Measurements from ENCODE around the gene RASIP1.
A peak's percentile ranks its signal among the peaks of the same experiment; 100 is the strongest.

RASIP1 gene

DNA sequence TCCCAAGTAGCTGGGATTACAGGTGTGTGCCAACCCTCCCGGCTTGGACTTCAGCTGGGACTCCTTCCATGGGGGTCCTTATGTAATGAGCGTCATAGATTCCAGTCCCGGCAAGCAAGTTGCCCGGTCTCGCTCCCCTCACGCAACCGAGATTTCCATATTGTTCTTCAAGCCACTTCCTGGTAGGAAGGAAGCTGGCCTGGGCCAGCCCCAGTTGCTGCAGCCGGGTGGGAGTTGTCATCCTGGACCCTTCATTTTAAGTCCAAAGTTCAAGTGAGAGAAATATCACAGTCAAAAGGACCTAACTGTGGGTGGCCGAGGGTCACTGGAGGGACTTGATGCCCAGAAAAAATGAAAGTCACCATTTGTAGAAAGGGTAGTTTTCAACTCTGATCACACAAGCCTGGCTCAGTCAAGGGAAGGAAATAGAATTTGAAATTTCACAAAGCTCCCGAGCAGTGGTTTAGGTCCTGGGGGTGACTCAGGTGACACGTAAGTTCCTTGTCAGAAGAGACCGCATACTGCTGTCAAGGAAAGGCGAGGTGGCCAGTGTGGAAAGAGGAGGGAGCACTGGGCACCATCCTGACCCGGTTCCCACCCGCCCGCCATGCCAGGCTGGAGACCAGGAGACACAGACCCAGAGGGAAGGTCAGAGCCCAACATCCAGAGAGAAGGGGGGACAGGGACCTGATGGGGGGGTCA lies 20.2 kb upstream of the RASIP1 start:
- Mint-ChIP-seq H3K27ac (peak overlapping the region; percentile 90), H3K4me1 (peaks cover 8% of the 10 kb centered on the region), H3K9me3 (no peaks in the 10 kb centered on the region), H3K36me3 (no peaks in the 10 kb centered on the region), H3K4me3 (no peak overlapping the region)
- no peak for DNase-seq (ENCODE audit: low spot score in 2 of 2)
- ATAC-seq = peak; percentile 81

DNA sequence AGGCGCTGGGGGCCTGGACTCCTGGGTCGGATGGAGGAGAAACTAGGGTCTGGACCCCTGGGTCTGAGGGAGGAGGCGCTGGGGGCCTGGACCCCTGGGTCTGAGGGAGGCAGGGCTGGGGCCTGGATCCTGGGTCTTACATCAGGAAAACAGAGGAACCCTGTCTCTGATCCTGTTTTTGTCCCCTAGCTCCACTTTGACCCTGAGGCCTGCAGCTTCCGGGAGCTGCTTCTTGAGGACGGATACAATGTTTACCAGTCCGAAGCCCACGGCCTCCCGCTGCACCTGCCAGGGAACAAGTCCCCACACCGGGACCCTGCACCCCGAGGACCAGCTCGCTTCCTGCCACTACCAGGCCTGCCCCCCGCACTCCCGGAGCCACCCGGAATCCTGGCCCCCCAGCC lies 17.3 kb upstream of the RASIP1 start:
- Mint-ChIP-seq H3K36me3 (no peaks in the 10 kb centered on the region), H3K4me3 (no peak overlapping the region), H3K27ac (no peak overlapping the region), H3K9me3 (no peaks in the 10 kb centered on the region), H3K4me1 (peaks cover 18% of the 10 kb centered on the region)
- DNase-seq (ENCODE audit: low spot score in 2 of 2) (no peak), ATAC-seq (no peak)

DNA sequence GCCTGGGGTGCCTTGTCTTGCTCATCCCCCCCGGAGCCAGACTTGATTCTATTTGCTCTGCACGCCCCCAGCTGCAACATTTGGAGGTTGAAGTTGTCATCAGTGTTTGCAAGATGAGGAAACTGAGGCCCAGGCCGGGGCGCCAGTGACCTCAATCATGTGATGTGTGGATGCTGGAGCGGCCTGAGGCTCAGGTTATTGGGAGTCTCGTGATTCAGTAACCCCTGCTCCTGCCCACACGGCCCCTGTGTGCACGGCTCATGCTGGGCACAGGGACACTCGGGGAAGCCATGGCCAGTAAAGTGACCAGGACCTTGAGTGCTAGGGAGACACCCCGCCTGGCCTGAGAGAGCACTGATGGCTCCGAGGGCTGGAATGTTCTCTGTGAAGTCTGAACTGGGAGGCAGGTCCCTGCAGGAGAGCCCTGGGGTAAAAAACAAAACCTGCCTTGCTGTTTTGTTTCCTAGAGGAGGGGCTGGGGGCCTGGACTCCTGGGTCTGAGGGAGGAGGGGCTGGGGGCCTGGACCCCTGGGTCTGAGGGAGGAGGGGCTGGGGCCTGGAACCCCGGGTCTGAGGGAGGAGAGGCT lies 16.8 kb upstream of the RASIP1 start:
- Mint-ChIP-seq H3K27ac (no peak overlapping the region), H3K36me3 (no peaks in the 10 kb centered on the region), H3K9me3 (no peaks in the 10 kb centered on the region), H3K4me1 (peaks cover 20% of the 10 kb centered on the region), H3K4me3 (no peak overlapping the region)
- ATAC-seq (no peak), DNase-seq (ENCODE audit: low spot score in 2 of 2) (no peak)

DNA sequence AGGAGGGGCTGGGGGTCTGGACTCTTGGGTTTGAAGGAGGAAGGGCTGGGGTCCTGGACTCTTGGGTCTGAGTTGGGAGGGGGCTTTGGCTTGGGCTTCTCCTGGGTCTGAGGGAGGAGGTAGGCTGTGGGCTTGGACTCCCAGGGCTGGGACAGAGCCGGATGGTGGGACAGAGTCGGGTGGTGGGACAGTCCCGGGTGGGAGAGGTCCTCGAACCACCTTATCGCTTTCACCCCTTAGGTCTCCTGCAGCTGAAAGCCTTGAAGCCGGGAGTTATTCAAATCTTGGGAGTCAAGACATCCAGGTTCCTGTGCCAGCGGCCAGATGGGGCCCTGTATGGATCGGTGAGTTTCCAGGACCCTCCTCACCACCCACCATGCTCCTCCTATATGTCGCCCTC lies 16.3 kb upstream of the RASIP1 start:
- Mint-ChIP-seq H3K36me3 (no peaks in the 10 kb centered on the region), H3K27ac (no peak overlapping the region), H3K4me1 (peaks cover 24% of the 10 kb centered on the region), H3K4me3 (no peak overlapping the region), H3K9me3 (no peaks in the 10 kb centered on the region)
- ATAC-seq (no peak), DNase-seq (ENCODE audit: low spot score in 2 of 2) (no peak)

DNA sequence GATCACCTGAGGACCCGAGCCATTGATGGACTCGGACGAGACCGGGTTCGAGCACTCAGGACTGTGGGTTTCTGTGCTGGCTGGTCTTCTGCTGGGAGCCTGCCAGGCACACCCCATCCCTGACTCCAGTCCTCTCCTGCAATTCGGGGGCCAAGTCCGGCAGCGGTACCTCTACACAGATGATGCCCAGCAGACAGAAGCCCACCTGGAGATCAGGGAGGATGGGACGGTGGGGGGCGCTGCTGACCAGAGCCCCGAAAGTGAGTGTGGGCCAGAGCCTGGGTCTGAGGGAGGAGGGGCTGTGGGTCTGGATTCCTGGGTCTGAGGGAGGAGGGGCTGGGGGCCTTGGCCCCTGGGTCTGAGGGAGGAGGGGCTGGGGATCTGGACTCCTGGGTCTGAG lies 15.8 kb upstream of the RASIP1 start:
- H3K36me3 Mint-ChIP-seq = no peaks in the 10 kb centered on the region
- no peak for DNase-seq (ENCODE audit: low spot score in 2 of 2)
- ATAC-seq = no peak
- no peak overlapping the region for H3K4me3 Mint-ChIP-seq
- no peaks in the 10 kb centered on the region for H3K9me3 Mint-ChIP-seq
- peaks cover 27% of the 10 kb centered on the region for H3K4me1 Mint-ChIP-seq
- no peak overlapping the region for H3K27ac Mint-ChIP-seq

DNA sequence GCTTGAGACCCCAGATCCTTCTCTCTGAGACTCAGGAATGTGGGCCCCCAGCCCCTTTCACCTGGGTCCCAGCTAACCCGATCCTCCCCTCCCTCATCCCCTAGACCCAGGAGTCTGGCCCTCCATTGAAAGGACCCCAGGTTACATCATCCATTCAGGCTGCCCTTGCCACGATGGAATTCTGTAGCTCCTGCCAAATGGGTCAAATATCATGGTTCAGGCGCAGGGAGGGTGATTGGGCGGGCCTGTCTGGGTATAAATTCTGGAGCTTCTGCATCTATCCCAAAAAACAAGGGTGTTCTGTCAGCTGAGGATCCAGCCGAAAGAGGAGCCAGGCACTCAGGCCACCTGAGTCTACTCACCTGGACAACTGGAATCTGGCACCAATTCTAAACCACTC lies 15.4 kb upstream of the RASIP1 start:
- no peak for ATAC-seq
- DNase-seq (ENCODE audit: low spot score in 2 of 2) = no peak
- Mint-ChIP-seq H3K4me1 (peaks cover 27% of the 10 kb centered on the region), H3K4me3 (no peak overlapping the region), H3K27ac (no peak overlapping the region), H3K9me3 (no peaks in the 10 kb centered on the region), H3K36me3 (no peaks in the 10 kb centered on the region)

DNA sequence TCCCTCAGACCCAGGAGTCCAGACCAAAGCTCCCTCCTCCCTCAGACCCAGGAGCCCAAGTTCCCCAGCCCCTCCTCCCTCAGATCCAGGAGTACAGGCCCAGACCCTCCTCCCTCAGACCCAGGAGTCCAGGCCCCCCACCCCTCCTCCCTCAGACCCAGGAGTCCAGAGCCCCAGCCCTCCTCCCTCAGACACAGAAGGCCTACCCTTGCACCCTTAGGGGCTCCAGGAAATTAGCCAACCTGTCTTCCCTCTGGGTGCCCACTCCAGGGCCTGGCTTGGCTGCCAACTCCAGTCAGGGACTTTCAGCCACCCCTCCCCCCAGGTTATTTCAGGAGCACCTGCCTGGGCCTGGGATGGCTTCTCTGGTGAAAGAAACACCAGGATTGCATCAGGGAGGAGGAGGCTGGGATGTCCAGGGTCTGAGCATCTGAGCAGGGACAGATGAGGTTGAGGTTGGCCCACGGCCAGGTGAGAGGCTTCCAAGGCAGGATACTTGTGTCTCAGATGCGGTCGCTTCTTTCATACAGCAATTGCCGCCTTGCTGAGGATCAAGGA lies 14.8 kb upstream of the RASIP1 start, which contains the start of gene FGF21:
Gene FGF21 (plus strand): TSS at position 441 of the 558 bp plus-strand sequence. CDS start 713 bp downstream, outside the sequence.
- no peak for ATAC-seq
- no peak for DNase-seq (ENCODE audit: low spot score in 2 of 2)
- no peak within 1 kb of the TSS for H3K4me3 Mint-ChIP-seq
- no peak within 1 kb of the TSS for H3K27ac Mint-ChIP-seq
- H3K4me1 Mint-ChIP-seq = peaks cover 22% of the 10 kb centered on the region
- H3K9me3 Mint-ChIP-seq = no peaks in the 10 kb centered on the region
- H3K36me3 Mint-ChIP-seq = no peaks in the 10 kb centered on the region

GRCh38 chr19:48752496-48753365 lies 12.3 kb upstream of the RASIP1 start, which contains the start of gene FUT1:
FUT1 (minus strand) TSS chr19:48752641; CDS start chr19:48751281, 1,360 bp downstream.
- no peak for DNase-seq (ENCODE audit: low spot score in 2 of 2)
- no peaks in the 10 kb centered on the region for H3K36me3 Mint-ChIP-seq
- H3K4me1 Mint-ChIP-seq = peaks cover 22% of the 10 kb centered on the region
- peak; percentile 75 for ATAC-seq
- peak within 1 kb of the TSS; percentile 68 for H3K27ac Mint-ChIP-seq
- peak within 1 kb of the TSS; percentile 65 for H3K4me3 Mint-ChIP-seq
- no peaks in the 10 kb centered on the region for H3K9me3 Mint-ChIP-seq

DNA sequence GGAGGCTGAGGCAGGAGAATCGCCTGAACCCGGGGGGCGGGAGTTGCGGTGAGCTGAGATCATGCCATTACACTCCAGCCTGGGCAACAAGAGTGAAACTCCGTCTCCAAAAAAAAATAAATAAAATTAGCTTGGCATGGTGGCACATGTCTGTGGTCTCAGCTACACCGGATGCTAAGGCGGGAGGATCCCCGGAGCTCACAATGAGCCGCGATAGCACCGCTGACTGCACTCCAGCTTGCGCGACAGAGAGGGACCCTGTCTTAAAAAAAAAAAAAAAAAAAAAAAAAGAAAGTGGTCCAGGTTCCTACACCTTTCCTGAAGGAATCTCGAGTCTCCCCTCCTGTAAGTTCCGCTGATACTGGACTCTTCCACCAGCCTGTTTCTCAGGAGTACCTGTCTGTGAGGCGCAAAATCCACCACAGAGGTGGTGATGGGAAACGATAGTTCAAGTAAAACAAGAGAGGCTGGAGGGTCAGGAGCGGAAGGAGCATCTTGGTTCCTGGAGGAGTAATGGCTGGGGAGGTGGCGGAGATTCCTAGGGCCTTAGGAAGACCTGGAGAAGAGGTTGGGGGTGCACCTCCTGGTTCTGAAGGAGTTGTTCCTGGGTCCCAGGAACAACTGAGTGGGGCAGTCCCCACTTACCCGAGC lies 11.6 kb upstream of the RASIP1 start:
- H3K27ac Mint-ChIP-seq = no peak overlapping the region
- DNase-seq (ENCODE audit: low spot score in 2 of 2) (no peak), ATAC-seq (no peak)

GRCh38 chr19:48750771-48751504 lies 10.5 kb upstream of the RASIP1 start:
- Mint-ChIP-seq H3K27ac (peak overlapping the region; percentile 68), H3K4me1 (peaks cover 30% of the 10 kb centered on the region), H3K36me3 (no peaks in the 10 kb centered on the region), H3K4me3 (peak overlapping the region; percentile 65), H3K9me3 (no peaks in the 10 kb centered on the region)
- DNase-seq (ENCODE audit: low spot score in 2 of 2) = no peak
- no peak for ATAC-seq

More for the DNA sequence above, 11.6 kb upstream of the RASIP1 start:
- Mint-ChIP-seq H3K4me1 (peaks cover 22% of the 10 kb centered on the region), H3K9me3 (no peaks in the 10 kb centered on the region), H3K4me3 (peak overlapping the region; percentile 65), H3K36me3 (no peaks in the 10 kb centered on the region)

DNA sequence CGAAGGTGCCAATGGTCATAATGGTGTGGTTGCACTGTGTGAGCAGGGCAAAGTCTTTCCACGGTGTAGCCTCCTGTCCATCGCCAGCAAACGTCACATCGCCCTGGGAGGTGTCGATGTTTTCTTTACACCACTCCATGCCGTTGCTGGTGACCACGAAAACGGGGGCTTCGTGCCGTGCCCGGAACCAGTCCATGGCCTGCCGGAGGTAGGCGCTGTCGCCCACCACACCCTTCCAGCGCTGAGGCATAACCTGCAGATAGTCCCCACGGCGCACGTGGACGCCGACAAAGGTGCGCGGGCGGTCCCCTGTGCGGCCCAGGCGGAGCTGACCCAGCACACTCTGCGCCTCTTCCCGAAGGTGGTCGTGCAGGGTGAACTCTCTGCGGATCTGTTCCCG lies 9.9 kb upstream of the RASIP1 start:
- no peaks in the 10 kb centered on the region for H3K9me3 Mint-ChIP-seq
- peaks cover 36% of the 10 kb centered on the region for H3K4me1 Mint-ChIP-seq
- no peaks in the 10 kb centered on the region for H3K36me3 Mint-ChIP-seq
- H3K27ac Mint-ChIP-seq = no peak overlapping the region
- DNase-seq (ENCODE audit: low spot score in 2 of 2) (no peak), ATAC-seq (no peak)
- H3K4me3 Mint-ChIP-seq = no peak overlapping the region

GRCh38 chr19:48749571-48750198 lies 9.3 kb upstream of the RASIP1 start:
- peaks cover 38% of the 10 kb centered on the region for H3K4me1 Mint-ChIP-seq
- no peak overlapping the region for H3K27ac Mint-ChIP-seq
- H3K9me3 Mint-ChIP-seq = no peaks in the 10 kb centered on the region
- H3K36me3 Mint-ChIP-seq = no peaks in the 10 kb centered on the region
- H3K4me3 Mint-ChIP-seq = no peak overlapping the region
- ATAC-seq = no peak
- DNase-seq (ENCODE audit: low spot score in 2 of 2) = no peak

GRCh38 chr19:48746738-48747575 lies 6.5 kb upstream of the RASIP1 start, which contains the start of gene IZUMO1:
IZUMO1 (minus strand) TSS chr19:48746909; CDS start chr19:48745859, 1,050 bp downstream.
- peak within 1 kb of the TSS; percentile 40 for H3K4me3 Mint-ChIP-seq
- no peaks in the 10 kb centered on the region for H3K36me3 Mint-ChIP-seq
- DNase-seq (ENCODE audit: low spot score in 2 of 2) = peak in 1 of 2 donors; percentile 78
- H3K4me1 Mint-ChIP-seq = peaks cover 24% of the 10 kb centered on the region
- ATAC-seq = peak; percentile 82
- H3K27ac Mint-ChIP-seq = no peak within 1 kb of the TSS
- no peaks in the 10 kb centered on the region for H3K9me3 Mint-ChIP-seq

Data from stimulated activated effector memory CD8-positive, alpha-beta T cell treated with anti-CD3 and anti-CD28 coated beads, Interleukin-12 subunit alpha, Interleukin-12 subunit beta, amount 100 ng/mL, for 72 hours (primary cell).